Vagina (tissue), 2 donors: ENCODE results near the gene GRIK4.

Source experiments
- POLR2A ChIP-seq, 2 donors: fragments of 450-650 bp; IDR thresholded peaks; one replicate each; pipeline ENCODE4 v1.6.1; 2017; ENCODE audit warnings: antibody characterized with exemption in 2 of 2, mild to moderate bottlenecking in 2 of 2, moderate library complexity in 2 of 2
- POLR2AphosphoS5 ChIP-seq, 2 donors: sonication (generic); formaldehyde crosslinking; IDR thresholded peaks; one replicate each; pipeline ENCODE4 v1.9.0; 2017; ENCODE audit warnings: antibody characterized with exemption in 2 of 2, mild to moderate bottlenecking in 2 of 2, low read depth in 1 of 2; ENCODE audit not compliant: insufficient read depth in 1 of 2
- TF ChIP-seq, protein P1 (sequence below), 3 experiments: fragments of 450-650 bp in 2 of 3; fragments of 200-600 bp in 1 of 3; sonication (generic) in 1 of 3; IDR thresholded peaks; one replicate each; pipeline ENCODE4 v1.5.1; 2017 to 2019; ENCODE audit warnings: antibody characterized with exemption in 3 of 3, mild to moderate bottlenecking in 2 of 3, moderate library complexity in 2 of 3

DNA sequence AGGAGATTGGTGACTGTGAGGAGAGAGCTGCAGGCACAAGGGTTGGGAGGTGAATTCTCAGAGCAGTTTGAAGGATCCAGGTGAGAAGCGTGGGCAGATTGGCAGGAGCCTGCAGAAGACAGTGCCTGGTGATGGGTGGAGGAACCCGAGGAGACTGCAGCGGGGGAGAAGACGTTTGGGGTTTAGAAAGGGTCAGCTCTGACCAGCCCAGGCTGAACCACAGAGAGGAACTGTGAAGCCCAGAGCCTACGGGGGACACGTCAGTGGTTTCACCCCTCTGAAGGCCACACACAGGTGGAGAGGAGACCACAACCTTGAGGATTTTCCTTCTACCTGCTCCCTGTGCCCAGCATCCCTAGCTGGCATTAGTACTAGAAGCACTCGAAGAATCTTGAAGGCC, 357.5 kb downstream of the GRIK4 start:
- TF ChIP-seq, protein P1, sequence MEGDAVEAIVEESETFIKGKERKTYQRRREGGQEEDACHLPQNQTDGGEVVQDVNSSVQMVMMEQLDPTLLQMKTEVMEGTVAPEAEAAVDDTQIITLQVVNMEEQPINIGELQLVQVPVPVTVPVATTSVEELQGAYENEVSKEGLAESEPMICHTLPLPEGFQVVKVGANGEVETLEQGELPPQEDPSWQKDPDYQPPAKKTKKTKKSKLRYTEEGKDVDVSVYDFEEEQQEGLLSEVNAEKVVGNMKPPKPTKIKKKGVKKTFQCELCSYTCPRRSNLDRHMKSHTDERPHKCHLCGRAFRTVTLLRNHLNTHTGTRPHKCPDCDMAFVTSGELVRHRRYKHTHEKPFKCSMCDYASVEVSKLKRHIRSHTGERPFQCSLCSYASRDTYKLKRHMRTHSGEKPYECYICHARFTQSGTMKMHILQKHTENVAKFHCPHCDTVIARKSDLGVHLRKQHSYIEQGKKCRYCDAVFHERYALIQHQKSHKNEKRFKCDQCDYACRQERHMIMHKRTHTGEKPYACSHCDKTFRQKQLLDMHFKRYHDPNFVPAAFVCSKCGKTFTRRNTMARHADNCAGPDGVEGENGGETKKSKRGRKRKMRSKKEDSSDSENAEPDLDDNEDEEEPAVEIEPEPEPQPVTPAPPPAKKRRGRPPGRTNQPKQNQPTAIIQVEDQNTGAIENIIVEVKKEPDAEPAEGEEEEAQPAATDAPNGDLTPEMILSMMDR (IDR thresholded peaks at IDR 0.05) = no peak
- no peak for TF ChIP-seq POLR2A (IDR thresholded peaks at IDR 0.05)
- TF ChIP-seq POLR2AphosphoS5 (IDR thresholded peaks at IDR 0.05; ENCODE audit: insufficient read depth in 1 of 2, low read depth in 1 of 2) = no peak
